Stimulated activated CD4-positive, alpha-beta T cell treated with anti-CD3 and anti-CD28 coated beads, Interleukin-12 subunit alpha, Interleukin-12 subunit beta, amount 100 ng/mL, for 48 hours (primary cell): ENCODE data around the gene CD276.
"Not testable (repeated sequence)": the region's sequence is repeated elsewhere in the genome, so short reads cannot be mapped to it uniquely, and the experiment has no call there.

Source experiments
- DNase-seq, 3 donors: peaks; one replicate each; pipeline ENCODE4 v3.0.0-alpha.2; 2020; ENCODE audit warnings: low read depth in 2 of 3, low spot score in 1 of 3

CD276 gene

DNA sequence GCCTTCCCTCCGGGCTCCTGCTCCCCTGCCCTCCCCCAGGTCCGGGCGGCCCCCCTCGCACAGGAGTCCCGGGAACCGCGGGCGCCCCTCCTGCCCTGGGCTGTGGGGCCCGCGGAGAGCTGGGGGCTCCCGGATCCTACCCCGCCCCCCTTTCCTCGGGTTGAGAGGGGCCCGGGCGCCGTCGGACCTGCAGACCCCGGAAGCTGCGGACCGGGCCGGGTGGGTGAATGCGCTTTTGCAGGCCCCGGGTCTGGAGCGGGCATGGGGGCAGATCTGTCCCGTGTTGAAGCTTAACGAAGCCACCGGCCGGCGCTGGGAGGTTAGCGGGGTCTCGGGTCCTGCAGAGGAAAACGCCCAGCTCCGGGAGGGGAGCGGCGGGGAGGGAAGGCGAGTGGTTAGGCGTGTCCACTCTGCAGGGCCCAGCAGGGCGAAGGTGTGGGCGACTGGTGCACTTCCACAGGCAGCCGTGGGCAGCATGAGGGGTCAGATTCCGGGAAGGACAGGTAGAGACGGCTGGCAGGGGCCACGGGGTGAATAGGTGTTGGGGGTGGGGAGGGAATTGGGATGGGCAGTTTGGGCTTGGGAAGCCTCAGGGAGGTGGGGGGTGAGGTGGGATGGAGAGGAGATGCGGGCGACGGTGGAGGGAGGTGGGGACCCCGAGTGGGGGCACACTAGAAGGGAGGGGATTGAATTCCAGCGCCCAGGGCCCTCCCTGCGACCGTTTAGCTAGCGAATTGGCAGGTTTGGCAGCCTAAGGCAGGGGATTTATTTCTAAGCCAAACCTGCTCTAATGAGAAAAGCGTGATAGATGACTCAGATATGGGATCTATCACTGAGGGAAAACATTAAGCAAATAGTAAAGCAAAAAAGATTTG is 635 bp downstream of the CD276 start:
- DNase-seq = no peak

DNA sequence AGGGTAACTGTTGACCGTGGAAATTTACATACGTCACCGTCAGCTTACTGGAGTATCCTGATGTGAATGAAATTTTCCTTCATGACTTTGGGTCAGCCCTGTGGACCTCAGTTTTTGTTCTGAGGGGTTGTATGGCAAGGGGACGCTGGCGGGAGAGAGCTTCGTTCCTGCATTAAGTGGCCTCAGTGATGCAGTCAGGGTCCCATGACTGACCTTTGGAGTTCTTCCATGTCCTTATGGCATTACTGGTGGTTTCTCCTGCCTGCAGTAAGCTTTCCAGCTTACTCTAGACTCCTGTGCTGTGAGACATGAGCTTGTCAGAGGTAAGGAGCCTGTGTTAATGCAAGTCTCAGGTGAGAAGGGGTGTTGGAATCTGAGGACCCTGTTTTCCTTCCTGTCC is 1.8 kb downstream of the CD276 start:
- DNase-seq = no peak

DNA sequence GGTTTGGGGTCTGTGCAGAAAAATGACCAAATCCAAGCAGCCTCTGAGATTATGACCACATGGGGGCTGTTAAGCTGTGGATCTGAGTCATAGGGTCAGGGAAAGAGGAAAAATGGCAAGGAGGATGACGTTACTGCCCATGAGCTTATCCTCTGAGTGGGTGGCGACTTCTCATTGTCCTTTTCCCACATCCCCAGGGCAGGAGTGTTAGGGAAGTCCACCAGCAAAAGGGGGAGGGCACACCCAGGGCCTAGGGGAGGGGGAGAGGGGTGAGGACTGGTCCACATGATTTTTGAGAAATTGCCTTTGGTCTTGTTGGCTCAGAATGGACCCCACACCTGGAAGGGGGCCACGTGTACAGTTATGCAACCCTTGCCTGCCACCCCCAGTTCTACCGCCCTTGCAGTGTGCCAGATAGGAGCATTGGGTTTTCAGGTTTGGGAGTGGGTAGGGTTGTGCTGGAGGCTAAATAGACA is 2.6 kb downstream of the CD276 start:
- no peak for DNase-seq

DNA sequence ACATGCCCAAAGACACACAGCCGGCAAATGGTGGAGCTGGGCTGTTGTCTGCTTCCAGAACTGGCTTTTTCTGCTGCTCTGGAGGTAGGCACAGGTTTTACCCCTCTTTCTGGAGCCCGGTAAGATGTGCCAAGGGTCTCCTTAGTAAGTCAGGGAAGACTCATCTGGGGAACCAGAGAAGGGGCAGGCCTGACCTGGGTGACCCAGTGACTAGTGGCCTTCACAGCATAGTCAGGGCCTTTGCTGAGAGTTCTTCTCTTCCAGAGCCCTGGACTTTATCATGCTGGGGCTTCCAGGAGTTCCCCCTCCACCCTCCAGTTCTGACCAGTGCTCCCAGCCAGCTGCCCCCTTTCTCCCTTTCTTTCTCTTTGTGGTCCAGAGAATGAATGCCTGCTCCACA is 3.2 kb downstream of the CD276 start:
- DNase-seq = no peak

DNA sequence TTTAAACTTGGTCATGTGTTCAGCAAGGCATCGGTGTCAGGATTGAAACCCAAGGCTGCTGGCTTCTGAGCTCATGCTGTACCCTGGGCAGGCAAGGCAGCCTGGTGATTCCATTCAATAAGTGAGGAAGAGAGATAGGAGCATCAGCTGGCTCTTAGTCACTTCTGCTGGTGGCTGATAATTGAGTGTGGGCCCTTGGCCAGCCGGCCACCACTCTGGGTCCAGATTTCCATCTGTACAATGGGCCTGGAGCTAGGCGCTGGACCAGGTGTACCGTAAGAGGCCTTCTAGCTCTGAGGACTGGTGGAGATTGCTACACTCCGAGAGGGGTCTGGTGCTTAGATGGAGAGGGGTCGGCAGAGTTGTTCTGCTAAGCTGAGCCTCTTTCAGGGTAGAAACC is 4.3 kb downstream of the CD276 start:
- no peak for DNase-seq

DNA sequence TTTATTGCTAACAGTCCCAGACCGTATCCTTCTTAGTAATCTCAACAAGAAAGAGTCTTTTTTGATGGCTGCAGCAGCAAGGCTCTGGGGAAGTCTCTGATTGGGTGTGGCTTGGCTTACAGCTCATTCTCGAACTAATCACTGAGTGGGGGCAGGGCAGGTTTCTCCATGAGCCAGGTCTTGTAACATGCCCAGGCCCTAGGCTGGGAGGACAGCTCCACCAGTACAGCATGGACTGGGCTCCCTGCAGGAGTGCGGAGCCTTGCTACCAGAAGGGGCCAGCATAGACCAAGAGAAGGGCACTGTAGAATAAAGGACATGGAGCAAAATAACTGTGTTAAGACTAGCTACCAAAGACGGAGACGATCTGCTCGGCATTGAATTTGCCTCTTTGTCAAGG is 7.2 kb downstream of the CD276 start:
- no peak for DNase-seq

DNA sequence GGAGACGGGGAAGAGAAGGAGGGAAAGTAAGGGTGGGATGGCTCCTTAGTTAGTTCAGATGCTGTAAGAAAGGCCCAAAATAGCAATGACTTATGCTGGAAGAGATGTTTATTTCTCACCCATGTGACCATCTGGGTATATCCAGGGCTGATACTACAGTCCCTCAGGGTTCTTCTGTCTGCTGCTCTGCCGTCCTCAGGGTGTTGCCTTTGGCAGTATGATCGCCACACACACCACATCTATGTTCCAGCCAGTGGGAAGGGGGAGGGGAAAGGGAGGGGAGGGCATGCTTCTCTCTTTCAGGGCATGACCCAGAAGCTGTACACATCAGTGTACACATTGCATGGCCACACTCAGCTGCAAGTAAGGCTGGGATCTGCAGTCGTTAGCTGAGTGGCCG is 10.2 kb downstream of the CD276 start:
- DNase-seq = no peak

DNA sequence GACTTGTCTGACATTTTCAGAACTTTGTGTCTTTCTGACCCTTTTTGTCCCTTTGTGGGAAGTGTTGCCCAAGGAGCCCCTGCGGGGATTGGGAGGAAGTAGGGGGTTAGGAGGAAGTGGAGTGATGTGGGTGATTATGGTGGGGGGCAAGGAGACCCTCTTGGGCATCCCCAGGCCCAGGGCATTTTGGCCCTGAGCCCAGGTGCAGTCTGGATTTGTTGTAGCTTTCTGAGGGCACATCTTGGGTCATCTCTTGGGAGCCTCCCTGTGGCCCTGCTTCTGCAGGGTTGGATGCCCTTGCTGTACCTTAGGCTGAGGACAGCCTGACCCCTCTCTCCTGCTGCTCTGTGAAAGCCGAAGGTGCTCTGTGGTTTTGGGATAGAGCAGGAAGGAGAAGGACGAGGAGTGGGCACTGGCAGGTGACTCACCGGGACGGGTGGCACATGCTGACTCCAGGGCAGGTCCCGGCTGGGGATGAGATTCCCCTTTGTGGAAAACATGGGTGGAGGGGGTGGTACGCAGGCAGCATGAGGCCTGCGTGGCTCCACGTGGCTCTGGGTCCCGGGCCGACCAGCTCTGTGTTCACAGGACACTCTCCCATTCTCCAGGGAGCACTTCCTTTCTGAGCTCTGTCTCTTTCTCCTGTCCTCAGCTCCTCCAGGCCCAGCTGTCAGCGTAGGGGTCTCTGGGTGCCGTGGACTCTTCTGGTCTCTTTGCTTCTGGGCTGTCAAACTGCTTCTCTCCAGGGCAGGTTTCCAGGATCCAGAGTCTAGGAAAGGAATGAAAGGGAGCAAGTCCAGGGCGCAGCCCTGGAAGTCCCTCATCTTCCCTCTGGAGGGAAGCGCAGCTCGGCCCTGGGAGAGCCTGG is 11.8 kb downstream of the CD276 start:
- DNase-seq = no peak

DNA sequence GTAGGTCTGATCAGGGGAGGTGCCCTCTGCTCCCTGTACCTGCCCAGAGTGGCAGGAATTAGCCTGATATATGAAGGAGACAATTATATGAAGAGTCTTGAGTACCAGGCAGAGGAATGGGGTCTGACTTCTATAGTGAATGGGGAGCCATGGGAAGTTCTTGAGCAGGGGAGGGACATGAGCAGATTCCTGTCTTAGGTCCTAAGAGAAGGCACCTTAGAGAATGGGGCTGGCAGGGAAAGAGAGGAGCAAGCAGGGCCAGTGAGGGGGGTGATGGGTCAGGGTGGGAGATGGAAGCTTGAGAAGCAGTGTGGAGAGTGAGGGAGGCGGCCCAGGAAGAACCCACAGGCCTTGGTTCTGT is 12.4 kb downstream of the CD276 start:
- DNase-seq = no peak

DNA sequence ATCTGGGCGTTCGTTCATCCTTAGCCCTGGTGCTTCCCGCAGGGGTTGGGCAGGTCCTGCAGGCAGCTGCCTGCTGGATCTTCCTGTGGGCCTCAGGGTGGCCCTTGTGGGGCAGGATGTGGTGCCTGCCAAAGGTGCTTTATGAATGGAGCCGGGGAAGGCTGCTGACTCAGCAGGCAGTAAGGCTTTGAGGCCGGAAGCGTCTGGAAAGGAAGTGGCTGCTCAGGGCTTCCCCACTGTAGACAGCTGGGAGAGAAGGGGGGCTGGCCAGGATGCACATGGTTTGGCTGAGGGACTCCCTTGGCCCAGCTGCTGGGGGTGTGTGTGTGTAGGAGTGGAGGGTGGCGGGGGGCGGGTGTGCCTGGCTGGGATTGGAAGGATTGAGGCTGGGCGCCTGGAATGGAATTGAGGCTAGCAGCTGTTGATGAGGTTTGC is 12.9 kb downstream of the CD276 start:
- peak; percentile 65 to 74 (median 73) for DNase-seq

DNA sequence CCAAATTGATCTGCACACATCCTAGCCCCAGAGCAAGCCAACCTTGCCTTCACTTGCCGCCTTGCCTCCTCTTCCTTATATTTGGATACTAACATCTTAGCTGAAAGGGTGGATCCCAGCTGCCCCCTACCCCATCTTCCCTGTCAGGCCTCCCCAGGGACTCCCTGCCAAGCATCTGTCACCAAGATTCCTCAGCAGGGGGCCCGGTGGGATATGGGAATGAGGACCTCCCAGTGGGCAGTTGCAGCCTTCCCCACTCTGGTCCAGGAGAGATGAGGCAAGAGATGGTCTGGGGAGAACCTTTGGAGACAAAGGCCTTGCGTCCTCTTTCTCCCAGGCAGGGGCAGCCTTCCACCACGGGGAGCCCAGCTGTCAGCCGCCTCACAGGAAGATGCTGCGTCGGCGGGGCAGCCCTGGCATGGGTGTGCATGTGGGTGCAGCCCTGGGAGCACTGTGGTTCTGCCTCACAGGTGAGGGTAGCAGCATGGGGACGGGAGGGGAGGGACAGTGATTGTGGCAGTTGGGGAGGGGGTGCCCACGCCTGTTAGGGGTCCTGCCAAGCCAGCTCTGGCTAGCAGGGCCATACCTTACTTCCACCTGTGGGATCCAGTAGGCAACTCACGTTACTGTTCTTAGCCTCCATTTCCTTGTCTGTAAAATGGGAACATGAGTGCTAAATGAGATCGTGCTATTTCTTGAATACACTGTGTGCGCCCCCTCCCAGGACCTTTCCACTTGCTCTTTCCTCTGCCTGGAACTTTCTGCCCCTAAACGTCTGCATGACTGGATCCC is 15.3 kb downstream of the CD276 start:
- DNase-seq = no peak

DNA sequence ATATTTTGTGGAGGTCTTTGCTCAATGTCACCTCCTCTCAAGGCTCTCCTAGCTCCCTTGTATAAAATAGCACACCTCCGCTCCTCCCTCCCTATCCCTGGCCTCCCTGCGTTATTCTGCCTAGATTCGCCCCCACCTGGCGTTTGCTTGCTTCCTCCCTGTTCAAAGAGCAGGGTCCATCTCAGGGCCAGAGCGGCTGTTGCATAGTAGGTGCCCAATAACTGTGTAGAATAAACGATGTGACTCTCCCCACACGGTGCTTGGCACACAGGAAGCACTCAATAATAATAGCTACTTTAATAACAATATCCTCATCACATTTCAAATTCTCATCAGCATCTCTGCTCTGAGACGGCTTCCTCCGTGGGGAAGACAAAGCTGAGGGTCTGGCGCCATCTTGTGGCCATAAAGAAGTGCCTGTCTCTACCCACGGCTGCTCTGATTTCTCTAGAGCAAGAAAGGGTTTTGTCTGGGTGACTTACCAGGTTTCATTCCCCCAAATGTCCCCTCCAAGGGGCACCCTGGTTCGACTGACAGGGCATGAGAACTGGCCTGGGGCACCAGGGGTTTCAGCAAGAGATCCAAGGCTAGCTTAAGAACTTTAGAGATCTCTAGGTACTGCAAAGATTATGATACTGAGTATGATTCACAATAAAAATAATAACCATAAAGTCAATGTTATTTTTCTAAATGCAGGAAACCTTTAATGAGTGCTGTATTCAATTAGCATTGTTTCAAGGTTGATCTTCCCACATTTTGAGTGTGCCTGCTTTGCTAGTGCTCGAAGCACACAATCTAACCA is 16.1 kb downstream of the CD276 start:
- peak; percentile 56 to 70 (median 69) for DNase-seq

DNA sequence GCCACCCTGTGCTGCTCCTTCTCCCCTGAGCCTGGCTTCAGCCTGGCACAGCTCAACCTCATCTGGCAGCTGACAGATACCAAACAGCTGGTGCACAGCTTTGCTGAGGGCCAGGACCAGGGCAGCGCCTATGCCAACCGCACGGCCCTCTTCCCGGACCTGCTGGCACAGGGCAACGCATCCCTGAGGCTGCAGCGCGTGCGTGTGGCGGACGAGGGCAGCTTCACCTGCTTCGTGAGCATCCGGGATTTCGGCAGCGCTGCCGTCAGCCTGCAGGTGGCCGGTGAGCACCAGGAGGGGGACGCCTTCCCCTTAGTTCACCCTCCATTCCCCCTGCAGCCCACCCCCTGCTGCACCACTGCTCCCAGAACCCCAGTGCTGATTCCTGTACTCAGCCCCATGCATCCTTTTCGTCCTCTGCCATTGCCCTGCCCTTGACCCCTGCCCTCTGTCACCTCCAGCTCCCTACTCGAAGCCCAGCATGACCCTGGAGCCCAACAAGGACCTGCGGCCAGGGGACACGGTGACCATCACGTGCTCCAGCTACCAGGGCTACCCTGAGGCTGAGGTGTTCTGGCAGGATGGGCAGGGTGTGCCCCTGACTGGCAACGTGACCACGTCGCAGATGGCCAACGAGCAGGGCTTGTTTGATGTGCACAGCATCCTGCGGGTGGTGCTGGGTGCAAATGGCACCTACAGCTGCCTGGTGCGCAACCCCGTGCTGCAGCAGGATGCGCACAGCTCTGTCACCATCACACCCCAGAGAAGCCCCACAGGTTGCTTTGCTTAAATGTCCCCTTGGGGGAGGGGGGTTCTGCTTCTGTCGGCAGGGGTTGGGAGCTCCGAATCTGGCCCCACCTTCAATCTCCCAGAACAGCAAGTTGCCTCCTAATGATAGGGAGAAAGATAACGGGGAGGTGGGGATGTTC is 18.4 kb downstream of the CD276 start:
- not testable (repeated sequence) for DNase-seq

DNA sequence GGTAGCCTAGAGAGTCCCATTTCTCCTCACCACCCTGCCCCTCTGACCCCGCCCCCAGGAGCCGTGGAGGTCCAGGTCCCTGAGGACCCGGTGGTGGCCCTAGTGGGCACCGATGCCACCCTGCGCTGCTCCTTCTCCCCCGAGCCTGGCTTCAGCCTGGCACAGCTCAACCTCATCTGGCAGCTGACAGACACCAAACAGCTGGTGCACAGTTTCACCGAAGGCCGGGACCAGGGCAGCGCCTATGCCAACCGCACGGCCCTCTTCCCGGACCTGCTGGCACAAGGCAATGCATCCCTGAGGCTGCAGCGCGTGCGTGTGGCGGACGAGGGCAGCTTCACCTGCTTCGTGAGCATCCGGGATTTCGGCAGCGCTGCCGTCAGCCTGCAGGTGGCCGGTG is 19.4 kb downstream of the CD276 start:
- DNase-seq = not testable (repeated sequence)

DNA sequence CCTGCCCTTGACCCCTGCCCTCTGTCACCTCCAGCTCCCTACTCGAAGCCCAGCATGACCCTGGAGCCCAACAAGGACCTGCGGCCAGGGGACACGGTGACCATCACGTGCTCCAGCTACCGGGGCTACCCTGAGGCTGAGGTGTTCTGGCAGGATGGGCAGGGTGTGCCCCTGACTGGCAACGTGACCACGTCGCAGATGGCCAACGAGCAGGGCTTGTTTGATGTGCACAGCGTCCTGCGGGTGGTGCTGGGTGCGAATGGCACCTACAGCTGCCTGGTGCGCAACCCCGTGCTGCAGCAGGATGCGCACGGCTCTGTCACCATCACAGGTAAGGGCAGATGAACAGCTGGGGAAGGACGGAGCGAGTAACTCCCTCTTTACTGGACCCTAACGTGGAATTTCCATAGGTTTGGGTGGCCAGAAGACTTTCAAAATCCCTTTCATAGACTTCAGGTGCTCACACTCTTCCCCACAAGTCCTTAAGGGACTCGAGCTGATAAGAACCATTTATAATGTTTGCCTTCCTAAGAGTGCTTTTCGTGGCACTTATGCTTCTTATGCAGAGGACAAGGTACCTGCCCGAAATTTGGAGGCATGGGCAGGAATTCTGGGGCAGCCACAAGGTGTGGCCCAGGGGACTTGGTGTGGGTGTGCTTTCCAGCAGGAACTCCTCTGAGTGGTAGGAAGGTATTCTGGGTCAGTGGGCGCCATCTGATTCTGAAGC is 20.1 kb downstream of the CD276 start:
- DNase-seq = not testable (repeated sequence)

DNA sequence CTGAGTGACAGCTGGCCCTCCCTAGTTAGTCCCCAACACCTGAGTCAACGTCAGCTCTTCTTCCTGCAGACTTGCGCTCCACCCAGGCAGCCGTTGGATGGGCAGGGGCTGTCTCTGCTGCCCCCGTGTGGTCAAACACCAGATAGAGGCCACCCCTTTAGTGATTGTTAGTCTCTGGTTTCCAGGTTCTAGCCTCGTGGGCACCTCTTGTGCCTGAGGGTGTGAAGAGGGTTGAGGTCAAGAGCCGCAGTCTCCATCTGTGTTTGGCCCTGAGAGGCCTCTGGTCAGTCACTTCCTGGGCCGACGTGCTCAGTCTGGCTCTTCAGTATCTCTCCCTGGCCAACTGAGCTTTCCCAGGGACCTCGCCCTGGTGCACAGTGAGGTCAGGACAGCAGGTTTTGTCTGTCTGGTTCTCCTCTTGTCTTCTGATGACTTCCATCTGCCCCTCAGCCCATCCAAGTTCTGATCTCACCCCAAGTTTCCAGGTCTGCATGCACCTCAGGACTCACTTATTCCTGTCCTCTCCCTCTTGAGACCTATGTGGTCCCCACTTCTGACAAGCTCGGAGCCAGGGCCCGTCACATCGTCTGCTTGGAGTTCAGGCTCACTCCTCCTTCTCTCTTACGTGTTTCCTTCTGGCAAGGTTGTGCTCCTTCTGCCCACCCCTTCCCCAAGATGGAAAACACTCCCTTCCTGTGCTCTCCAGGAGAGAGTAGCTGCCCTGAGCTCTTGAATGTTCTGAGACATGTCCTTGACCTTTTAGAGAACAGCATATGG is 20.9 kb downstream of the CD276 start:
- peak; percentile 52 to 66 (median 53) for DNase-seq

DNA sequence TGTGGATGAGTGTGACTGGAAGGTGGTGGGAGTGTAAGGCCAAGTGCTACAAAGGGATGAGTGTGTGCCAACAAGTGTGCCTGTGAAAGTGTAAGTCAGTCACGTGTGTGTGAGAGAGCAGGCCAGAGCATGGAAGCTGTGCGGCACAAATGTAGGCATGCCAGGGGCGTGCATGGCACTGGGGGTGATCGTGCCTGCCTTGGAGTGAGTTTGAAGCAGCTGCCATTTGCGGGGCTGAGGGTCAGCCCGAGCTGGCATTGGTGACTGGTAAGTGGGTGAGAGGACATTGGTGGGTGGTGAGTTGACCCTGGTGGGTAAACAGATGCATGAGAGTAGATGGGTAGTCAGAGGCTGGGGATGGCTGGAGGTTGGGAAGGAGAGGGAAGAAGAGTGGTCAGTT is 24.5 kb downstream of the CD276 start:
- no peak for DNase-seq

DNA sequence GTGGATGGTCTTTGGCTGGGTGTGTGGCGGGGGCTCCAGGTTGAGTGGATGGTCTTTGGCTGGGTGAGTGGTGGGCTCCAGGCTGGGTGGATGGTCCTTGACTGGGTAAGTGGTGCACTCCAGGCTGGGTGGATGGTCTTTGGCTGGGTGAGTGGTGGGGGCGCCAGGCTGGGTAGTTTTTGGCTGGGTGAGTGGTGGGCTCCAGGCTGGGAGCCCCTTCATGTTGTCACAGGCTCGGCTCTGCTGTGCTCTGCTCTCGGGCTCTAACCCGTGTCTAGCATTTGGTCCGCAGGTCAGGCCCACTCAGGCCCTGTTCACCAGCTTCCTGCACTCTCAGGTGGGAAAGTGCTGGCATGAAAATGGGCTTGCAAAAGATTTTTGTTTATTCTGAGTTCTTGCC is 25.1 kb downstream of the CD276 start:
- DNase-seq = no peak
